ENCODE results near the gene CPAMD8.
"Not testable (repeated sequence)": the region's sequence is repeated elsewhere in the genome, so short reads cannot be mapped to it uniquely, and the experiment has no call there.

CPAMD8 gene

DNA sequence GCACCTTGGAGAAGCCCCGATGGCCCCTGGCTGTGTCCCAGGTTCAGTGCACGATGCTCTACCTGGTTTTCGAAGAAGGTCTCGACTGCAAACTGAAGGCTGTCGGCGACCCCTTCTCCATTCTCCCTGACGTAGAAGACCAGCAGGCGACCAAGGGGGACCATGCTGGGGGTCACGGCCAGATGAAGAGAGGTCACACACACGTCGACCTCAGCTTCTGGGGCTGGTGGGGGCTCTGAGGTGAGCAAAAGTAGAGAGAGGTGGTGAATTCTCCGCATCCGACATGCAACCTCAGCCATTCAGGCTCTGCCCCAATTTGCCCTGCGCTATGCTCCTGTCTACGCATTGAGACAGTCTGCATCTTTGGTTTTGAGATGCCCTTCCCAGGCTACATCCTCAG lies 49.3 kb downstream of the CPAMD8 start:
- no peaks in the 10 kb centered on the region for H3K36me3 ChIP-seq
- TF ChIP-seq, protein P1, sequence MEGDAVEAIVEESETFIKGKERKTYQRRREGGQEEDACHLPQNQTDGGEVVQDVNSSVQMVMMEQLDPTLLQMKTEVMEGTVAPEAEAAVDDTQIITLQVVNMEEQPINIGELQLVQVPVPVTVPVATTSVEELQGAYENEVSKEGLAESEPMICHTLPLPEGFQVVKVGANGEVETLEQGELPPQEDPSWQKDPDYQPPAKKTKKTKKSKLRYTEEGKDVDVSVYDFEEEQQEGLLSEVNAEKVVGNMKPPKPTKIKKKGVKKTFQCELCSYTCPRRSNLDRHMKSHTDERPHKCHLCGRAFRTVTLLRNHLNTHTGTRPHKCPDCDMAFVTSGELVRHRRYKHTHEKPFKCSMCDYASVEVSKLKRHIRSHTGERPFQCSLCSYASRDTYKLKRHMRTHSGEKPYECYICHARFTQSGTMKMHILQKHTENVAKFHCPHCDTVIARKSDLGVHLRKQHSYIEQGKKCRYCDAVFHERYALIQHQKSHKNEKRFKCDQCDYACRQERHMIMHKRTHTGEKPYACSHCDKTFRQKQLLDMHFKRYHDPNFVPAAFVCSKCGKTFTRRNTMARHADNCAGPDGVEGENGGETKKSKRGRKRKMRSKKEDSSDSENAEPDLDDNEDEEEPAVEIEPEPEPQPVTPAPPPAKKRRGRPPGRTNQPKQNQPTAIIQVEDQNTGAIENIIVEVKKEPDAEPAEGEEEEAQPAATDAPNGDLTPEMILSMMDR (IDR thresholded peaks at IDR 0.05; ENCODE audit: low read depth, low read length): no peak
- no peak for DNase-seq

DNA sequence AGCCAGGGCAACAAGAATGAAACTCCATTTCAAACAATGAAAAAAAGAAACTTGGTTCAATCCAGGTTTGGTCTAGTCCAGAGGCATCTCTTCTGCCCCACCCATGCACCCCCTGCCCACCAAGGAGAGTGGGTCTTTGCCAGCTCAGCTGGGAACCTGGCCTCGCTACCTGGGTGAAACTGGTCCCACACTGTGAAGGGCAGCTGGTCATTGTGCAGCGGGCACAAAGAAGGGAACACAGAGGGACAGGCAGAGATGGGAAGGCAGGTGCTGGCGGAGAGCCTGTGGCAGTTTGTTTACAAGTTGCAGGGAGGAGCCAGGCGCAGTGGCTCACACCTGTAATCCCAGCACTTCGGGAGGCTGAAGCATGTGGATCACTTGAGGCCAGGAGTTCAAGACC lies 50.2 kb downstream of the CPAMD8 start:
- DNase-seq: no peak
- H3K27me3 ChIP-seq: no peaks in the 10 kb centered on the region
- H3K36me3 ChIP-seq: no peaks in the 10 kb centered on the region
- no peak overlapping the region for H3K4me3 ChIP-seq (ENCODE audit: low read depth, low read length)
- H3K4me1 ChIP-seq: no peaks in the 10 kb centered on the region
- no peaks in the 10 kb centered on the region for H3K9me3 ChIP-seq
- TF ChIP-seq, protein P1 (IDR thresholded peaks at IDR 0.05; ENCODE audit: low read depth, low read length): no peak

More for the DNA sequence above, 49.3 kb downstream of the CPAMD8 start:
- Histone ChIP-seq H3K4me1 (no peaks in the 10 kb centered on the region), H3K27me3 (no peaks in the 10 kb centered on the region), H3K4me3 (ENCODE audit: low read depth, low read length) (no peak overlapping the region), H3K9me3 (no peaks in the 10 kb centered on the region)

DNA sequence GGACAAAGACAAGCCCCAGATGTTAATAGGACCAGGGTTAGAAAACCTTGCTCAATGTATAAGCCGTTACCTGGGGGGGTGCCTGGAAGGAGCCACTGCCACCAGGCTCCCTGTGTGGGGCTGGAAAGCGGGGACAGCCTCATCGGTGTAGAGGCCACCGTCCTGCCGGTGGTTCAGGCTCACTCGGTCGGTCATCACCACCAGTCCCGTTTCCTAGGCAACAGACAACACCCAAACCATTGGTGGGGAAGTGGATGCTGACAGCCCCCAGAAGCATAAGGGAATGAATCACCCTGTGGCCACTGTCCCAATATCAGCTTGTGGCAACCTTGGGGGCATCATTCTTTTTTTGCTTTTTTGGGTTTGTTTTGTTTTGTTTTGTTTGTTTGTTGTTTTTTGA lies 55.8 kb downstream of the CPAMD8 start:
- no peak for DNase-seq
- no peaks in the 10 kb centered on the region for H3K27me3 ChIP-seq

DNA sequence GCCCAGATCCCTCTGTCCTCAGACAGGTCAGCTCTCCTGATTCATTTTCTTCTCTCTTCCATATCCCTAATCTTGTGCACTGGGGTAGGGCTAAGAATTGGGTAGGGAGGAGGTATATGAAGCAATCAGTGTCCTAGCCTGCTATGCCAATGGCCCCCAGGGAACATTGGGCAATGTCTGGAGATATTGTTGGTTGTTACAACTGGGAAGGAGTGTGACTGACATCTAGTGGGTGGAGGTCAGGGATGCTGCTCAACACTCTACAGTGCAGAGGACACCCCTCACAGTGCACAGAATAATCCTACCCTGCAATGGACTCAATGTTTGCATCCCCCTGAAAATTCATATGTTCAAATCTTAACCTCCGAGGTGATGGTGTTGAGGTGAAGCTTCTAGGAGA lies 57.5 kb downstream of the CPAMD8 start:
- Histone ChIP-seq H3K9me3 (no peaks in the 10 kb centered on the region), H3K4me1 (no peaks in the 10 kb centered on the region), H3K4me3 (ENCODE audit: low read depth, low read length) (no peak overlapping the region), H3K27me3 (no peaks in the 10 kb centered on the region), H3K36me3 (no peaks in the 10 kb centered on the region)
- TF ChIP-seq, protein P1 (IDR thresholded peaks at IDR 0.05; ENCODE audit: low read depth, low read length): peak; percentile 50
- peak; percentile 32 for DNase-seq

More for the DNA sequence above, 55.8 kb downstream of the CPAMD8 start:
- no peaks in the 10 kb centered on the region for H3K36me3 ChIP-seq
- H3K4me1 ChIP-seq: no peaks in the 10 kb centered on the region
- H3K9me3 ChIP-seq: no peaks in the 10 kb centered on the region
- H3K4me3 ChIP-seq (ENCODE audit: low read depth, low read length): no peak overlapping the region
- TF ChIP-seq, protein P1 (IDR thresholded peaks at IDR 0.05; ENCODE audit: low read depth, low read length): no peak

DNA sequence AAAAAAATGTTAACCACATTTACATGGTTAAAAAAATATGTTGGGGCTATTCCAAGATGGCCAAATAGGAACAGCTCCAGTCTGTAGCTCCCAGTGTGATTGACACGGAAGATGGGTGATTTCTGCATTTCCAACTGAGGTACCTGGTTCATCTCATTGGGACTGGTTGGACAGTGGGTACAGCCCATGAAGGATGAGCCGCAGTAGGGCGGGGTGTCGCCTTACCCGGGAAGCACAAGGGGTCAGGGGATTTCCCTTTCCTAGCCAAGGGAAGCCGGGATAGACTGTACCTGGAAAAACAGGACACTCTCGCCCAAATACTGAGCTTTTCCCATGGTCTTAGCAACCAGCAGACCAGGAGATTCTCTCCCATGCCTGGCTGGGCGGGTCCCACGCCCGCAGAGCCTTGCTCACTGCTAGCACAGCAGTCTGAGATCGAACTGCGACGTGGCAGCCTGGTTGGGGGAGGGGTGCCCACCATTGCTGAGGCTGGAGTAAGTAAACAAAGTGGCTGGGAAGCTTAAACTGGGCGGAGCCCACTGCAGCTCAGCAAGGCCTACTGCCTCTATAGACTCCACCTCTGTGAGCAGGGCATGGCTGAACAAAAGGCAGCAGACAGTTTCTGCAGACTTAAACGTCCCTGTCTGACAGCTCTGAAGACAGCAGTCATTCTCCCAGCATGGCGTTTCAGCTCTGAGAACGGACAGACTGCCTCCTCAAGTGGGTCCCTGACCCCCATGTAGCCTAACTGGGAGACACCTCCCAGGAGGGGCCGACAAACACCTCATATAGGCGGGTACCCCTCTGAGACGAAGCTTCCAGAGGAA lies 65.4 kb downstream of the CPAMD8 start:
- not testable (repeated sequence) for H3K4me1 ChIP-seq; H3K4me3 ChIP-seq (ENCODE audit: low read depth, low read length); H3K27me3 ChIP-seq; H3K36me3 ChIP-seq; H3K9me3 ChIP-seq
- peak; percentile 27 for DNase-seq

DNA sequence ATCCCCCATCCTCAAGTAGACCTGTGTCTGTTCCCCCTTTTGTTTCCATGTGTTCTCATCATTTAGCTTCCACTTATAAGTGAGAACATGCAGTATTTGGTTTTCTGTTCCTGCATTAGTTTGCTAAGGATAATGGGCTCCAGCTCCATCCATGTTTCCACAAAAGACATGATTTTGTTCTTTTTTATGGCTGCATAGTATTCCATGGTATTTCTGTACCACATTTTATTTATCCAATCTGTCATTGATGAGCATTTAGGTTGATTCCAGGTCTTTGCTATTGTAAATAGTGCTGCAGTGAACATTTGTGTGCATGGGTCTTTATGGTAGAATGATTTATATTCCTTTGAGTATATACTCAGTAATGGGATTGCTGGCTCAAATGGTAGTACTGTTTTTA lies 68.3 kb downstream of the CPAMD8 start:
- not testable (repeated sequence) for DNase-seq; H3K4me1 ChIP-seq; H3K4me3 ChIP-seq (ENCODE audit: low read depth, low read length); H3K9me3 ChIP-seq; H3K36me3 ChIP-seq; H3K27me3 ChIP-seq

DNA sequence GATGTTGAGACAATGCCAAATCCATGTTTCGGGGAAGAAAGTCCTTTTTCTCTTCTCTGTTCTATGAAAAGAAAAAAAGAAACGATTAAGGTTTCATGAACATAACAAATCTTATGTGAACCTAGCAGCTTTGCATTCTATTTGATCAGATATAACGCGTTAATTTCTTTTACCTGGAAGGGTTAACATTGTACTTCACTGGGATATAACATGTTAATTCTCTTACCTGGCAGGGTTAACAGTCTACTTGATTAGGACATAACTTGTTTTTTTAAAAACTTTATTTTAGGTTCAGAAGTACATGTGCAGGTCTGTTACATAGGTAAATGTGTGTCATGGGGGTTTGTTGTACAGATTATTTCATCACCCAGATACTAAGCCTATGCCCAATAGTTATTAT lies 68.8 kb downstream of the CPAMD8 start:
- TF ChIP-seq, protein P1 (IDR thresholded peaks at IDR 0.05; ENCODE audit: low read depth, low read length): no peak
- Histone ChIP-seq H3K4me3 (ENCODE audit: low read depth, low read length) (no peak overlapping the region), H3K4me1 (no peaks in the 10 kb centered on the region), H3K27me3 (no peaks in the 10 kb centered on the region), H3K36me3 (no peaks in the 10 kb centered on the region), H3K9me3 (no peaks in the 10 kb centered on the region)
- no peak for DNase-seq
